Ovary (tissue), 9 donors: ENCODE results near the gene CDK6. TPM values are rescaled to one million over a fixed set of nuclear protein-coding genes. Genes with fewer than 3 reads are reported as not detected.

Experiments
- DNase-seq, 5 donors: peaks; one replicate each; pipeline ENCODE4 v3.0.0-alpha.2; 2019 to 2020
- H3K27ac ChIP-seq, 2 donors: fragments of 200-600 bp; one replicate each; pipeline versions ENCODE4 v1.5.1 to v1.8.0; 2019 to 2022
- H3K27me3 ChIP-seq: fragments of 200-600 bp; one replicate; pipeline ENCODE4 v1.8.0; 2022
- H3K36me3 ChIP-seq: fragments of 200-600 bp; sonication (generic); one replicate; pipeline ENCODE4 v1.5.1; 2019
- H3K4me1 ChIP-seq: one replicate; pipeline ENCODE4 v1.8.1; 2013; ENCODE audit warnings: mild to moderate bottlenecking, moderate library complexity; ENCODE audit not compliant: insufficient read depth
- H3K4me3 ChIP-seq: fragments of 200-600 bp; sonication (generic); one replicate; pipeline ENCODE4 v1.5.1; 2017
- H3K9me3 ChIP-seq, 2 donors: fragments of 200-600 bp in 1 of 2; sonication (generic) in 1 of 2; one replicate each; pipeline versions ENCODE4 v1.5.1 to v1.8.1; 2013 to 2019; ENCODE audit warnings: mild to moderate bottlenecking in 1 of 2, moderate library complexity in 1 of 2
- EP300 ChIP-seq: sonication (generic); formaldehyde crosslinking; IDR thresholded peaks from one replicate; pipeline ENCODE4 v1.6.1; 2017; ENCODE audit warnings: antibody characterized with exemption
- POLR2A ChIP-seq: fragments of 450-650 bp; IDR thresholded peaks from one replicate; pipeline ENCODE4 v1.6.1; 2017; ENCODE audit warnings: antibody characterized with exemption, mild to moderate bottlenecking, moderate library complexity
- WGBS, 3 donors: extraction: QIAGEN DNeasy Blood & Tissue Kit in 1 of 3; methylation state at CpG; one replicate each; pipeline versions ENCODE4 v1.1.5 to v1.1.7; 2013 to 2017; 5-methylcytosine and 5-hydroxymethylcytosine counted together
- intact Hi-C, 4 donors: fragments of 100-400 bp; cut with DNase I; formaldehyde crosslinking; loops; one replicate each; pipeline versions ENCODE4 v1.11.0 to v1.15.1; 2022 to 2023
- polyA plus RNA-seq, 2 donors: library from polyadenylated mRNA; stranded (reverse); fragments of 200-250 nt in 1 of 2; fragments of 350-450 nt in 1 of 2; fragmentation: Illumina TruSeq in 1 of 2; extraction: RNeasy Lipid Tissue Mini Kit (QIAGEN cat#74804) in 1 of 2; gene quantifications; one replicate each; pipeline ENCODE4 v1.2.3, GENCODE V29; 2013 to 2014
- total RNA-seq, 7 donors: library from RNA; depleted of rRNA in 2 of 7; stranded (reverse); fragments of >200 nt in 2 of 7; fragmentation: NEBNext Ultra II Directional in 3 of 7; extraction: Animal tissue kit (Norgen Biotek cat#: 25700) in 3 of 7; gene quantifications; one replicate each; pipeline versions ENCODE4 v1.1.0 to v1.2.4, GENCODE V29; 2016 to 2023
- TF ChIP-seq, protein P1 (sequence below), 3 donors: fragments of 450-650 bp in 2 of 3; fragments of 200-600 bp in 1 of 3; IDR thresholded peaks; one replicate each; pipeline versions ENCODE4 v1.5.1 to v1.8.0; 2016 to 2022; ENCODE audit warnings: antibody characterized with exemption in 3 of 3, mild to moderate bottlenecking in 1 of 3
- donor health status: DM: no; HTN: no; CAD: no; lungs with moderate emphysema.
- donor health status: DM: no; HTN: no; CAD: no.
- donor health status: Bipolar disorder and iron deficiency.
- donor health status: DM: yes; HTN: yes; CAD: no.
- donor health status: DM: no; HTN: no; CAD: no.
- donor health status: DM: yes; HTN: yes; CAD: no.

Gene CDK6
- total and polyA plus RNA-seq, 9 donors = 1.8 to 20.4 (median 11.2) TPM

- intact Hi-C loops = no loop called here
- H3K9me3 ChIP-seq = no peaks in the 10 kb centered on the region
- TF ChIP-seq EP300 = no peak
- no peak for TF ChIP-seq POLR2A
- TF ChIP-seq, protein P1, sequence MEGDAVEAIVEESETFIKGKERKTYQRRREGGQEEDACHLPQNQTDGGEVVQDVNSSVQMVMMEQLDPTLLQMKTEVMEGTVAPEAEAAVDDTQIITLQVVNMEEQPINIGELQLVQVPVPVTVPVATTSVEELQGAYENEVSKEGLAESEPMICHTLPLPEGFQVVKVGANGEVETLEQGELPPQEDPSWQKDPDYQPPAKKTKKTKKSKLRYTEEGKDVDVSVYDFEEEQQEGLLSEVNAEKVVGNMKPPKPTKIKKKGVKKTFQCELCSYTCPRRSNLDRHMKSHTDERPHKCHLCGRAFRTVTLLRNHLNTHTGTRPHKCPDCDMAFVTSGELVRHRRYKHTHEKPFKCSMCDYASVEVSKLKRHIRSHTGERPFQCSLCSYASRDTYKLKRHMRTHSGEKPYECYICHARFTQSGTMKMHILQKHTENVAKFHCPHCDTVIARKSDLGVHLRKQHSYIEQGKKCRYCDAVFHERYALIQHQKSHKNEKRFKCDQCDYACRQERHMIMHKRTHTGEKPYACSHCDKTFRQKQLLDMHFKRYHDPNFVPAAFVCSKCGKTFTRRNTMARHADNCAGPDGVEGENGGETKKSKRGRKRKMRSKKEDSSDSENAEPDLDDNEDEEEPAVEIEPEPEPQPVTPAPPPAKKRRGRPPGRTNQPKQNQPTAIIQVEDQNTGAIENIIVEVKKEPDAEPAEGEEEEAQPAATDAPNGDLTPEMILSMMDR (IDR thresholded peaks at IDR 0.05) = no peak
- H3K4me3 ChIP-seq = no peak overlapping the region
- no peak overlapping the region for H3K27ac ChIP-seq
- peaks cover 4% of the 10 kb centered on the region for H3K4me1 ChIP-seq
- 5 to 17% (median 10%) methylated on average over 3 of the region's 3 CpGs for WGBS, 3 donors
- H3K27me3 ChIP-seq = no peaks in the 10 kb centered on the region
- H3K36me3 ChIP-seq = no peaks in the 10 kb centered on the region
- DNase-seq = no peak
Measured at GRCh38 chr7:92682903-92683539, 153.4 kb downstream of the CDK6 start.

- Histone ChIP-seq H3K27me3 (no peaks in the 10 kb centered on the region), H3K27ac (no peak overlapping the region), H3K36me3 (no peaks in the 10 kb centered on the region), H3K9me3 (no peaks in the 10 kb centered on the region), H3K4me3 (no peak overlapping the region), H3K4me1 (peaks cover 4% of the 10 kb centered on the region)
- WGBS, 3 donors = 64 to 80% (median 65%) methylated on average over 5 of the region's 5 CpGs
- DNase-seq = no peak
- TF ChIP-seq, protein P1 (IDR thresholded peaks at IDR 0.05) = no peak
- TF ChIP-seq POLR2A (no peak), EP300 (no peak)
- intact Hi-C loops = no loop called here
Measured at GRCh38 chr7:92682330-92682729, 154.0 kb downstream of the CDK6 start.

GRCh38 chr7:92681633-92682032 lies 154.7 kb downstream of the CDK6 start:
- Histone ChIP-seq H3K27me3 (no peaks in the 10 kb centered on the region), H3K4me1 (peaks cover 4% of the 10 kb centered on the region), H3K9me3 (no peaks in the 10 kb centered on the region), H3K4me3 (no peak overlapping the region), H3K36me3 (no peaks in the 10 kb centered on the region), H3K27ac (no peak overlapping the region)
- DNase-seq = no peak
- intact Hi-C loops = no loop called here
- WGBS, 3 donors = 85 to 89% (median 87%) methylated on average over 5 of the region's 5 CpGs
- TF ChIP-seq POLR2A (no peak), EP300 (no peak)
- TF ChIP-seq, protein P1 (IDR thresholded peaks at IDR 0.05) = no peak

DNA sequence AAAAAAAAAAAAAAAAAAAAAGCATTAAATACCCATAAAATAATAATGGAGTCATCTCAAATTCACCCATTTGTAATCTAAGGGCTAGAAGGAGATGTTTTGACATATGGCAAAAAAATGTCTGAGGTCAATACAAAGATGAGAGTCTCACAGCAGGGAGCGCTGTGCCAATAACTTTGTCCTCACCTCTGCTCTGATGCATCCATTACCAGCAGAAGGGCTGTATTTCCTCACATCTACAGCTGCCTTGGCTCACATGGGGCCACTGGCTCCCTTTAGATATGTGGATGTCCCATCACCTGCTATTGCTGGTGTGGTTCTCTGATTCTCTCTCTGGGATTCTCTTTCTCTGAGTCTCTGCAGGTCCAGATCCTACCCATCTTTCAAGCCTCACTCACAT lies 155.9 kb downstream of the CDK6 start:
- Histone ChIP-seq H3K27me3 (no peaks in the 10 kb centered on the region), H3K9me3 (no peaks in the 10 kb centered on the region), H3K4me1 (peaks cover 4% of the 10 kb centered on the region), H3K36me3 (no peaks in the 10 kb centered on the region), H3K4me3 (no peak overlapping the region), H3K27ac (no peak overlapping the region)
- intact Hi-C loops = no loop called here
- DNase-seq = no peak
- 96 to 100% (median 97%) methylated on average over 1 of the region's 1 CpG for WGBS, 3 donors
- TF ChIP-seq POLR2A = no peak
- TF ChIP-seq, protein P1 (IDR thresholded peaks at IDR 0.05) = no peak
